Fibroblast of skin of left biceps (primary cell): ENCODE data around the gene GARNL3.
A peak's percentile ranks its signal among the peaks of the same experiment; 100 is the strongest.

Experiments used
- DNase-seq, 2 experiments: peaks; one replicate each; pipeline ENCODE4 v3.0.0-alpha.2; 2013; ENCODE audit warnings: low read depth in 2 of 2

Gene GARNL3

DNA sequence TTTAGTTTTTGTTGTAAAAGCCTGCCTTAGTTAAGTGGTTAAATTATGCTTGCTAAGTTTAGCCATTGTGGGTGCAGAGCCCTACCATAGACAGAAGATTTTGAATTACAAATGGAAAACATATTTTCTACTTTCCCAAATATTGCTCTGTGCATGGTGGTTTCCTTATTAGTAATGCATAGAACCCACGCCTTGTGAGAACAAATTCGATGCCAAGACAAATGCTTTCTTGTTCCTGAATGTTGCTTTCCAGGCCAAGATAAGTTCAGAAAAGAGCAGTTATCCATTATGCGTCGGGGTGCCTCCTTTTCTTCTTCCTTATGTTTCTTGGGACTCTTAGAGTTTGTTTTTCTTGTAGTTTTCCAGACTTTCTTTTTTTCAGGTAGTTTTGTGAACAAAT, 31.0 kb upstream of the GARNL3 start:
- no peak for DNase-seq

DNA sequence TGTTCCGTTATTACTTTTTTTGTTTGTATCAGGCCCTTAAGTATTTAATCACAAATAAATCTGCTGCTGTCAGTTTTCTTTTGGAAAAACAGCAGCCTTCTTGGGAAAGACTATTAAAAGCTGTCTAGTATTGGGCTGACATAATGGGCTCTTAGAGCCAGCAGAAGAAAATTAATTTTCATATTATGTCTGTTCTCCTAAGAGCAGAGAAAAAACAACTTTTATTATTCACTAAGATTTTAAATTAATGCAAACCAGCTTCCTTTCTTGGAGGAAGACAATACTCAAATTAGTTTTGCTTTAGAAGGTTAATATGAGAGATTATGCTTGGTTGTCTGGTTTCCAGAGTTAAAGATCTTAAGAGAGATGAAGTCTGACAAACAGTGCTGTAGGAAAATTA, 30.6 kb upstream of the GARNL3 start:
- no peak for DNase-seq

GRCh38 chr9:127237801-127238200, 26.8 kb upstream of the GARNL3 start:
- DNase-seq, result no peak

DNA sequence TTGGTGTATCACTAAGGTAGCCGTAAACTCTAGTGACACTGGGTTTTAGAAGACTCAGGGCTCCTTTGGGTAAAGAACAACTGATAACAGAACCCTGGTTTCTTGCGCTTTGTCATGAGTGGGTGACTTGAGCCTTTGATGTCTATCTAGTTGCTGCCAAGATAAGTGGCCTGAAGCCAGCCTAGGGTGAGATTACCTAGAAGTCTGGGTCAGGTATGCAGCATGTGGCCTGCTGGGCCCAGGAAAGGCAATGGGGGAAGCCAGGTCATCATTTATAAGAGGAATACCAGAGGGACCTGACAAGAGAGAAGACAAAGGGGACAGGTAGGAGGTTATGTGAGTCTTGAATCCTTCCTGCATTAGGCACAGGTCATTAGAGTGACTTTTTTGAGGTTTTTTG, 23.2 kb upstream of the GARNL3 start:
- DNase-seq, result no peak

DNA sequence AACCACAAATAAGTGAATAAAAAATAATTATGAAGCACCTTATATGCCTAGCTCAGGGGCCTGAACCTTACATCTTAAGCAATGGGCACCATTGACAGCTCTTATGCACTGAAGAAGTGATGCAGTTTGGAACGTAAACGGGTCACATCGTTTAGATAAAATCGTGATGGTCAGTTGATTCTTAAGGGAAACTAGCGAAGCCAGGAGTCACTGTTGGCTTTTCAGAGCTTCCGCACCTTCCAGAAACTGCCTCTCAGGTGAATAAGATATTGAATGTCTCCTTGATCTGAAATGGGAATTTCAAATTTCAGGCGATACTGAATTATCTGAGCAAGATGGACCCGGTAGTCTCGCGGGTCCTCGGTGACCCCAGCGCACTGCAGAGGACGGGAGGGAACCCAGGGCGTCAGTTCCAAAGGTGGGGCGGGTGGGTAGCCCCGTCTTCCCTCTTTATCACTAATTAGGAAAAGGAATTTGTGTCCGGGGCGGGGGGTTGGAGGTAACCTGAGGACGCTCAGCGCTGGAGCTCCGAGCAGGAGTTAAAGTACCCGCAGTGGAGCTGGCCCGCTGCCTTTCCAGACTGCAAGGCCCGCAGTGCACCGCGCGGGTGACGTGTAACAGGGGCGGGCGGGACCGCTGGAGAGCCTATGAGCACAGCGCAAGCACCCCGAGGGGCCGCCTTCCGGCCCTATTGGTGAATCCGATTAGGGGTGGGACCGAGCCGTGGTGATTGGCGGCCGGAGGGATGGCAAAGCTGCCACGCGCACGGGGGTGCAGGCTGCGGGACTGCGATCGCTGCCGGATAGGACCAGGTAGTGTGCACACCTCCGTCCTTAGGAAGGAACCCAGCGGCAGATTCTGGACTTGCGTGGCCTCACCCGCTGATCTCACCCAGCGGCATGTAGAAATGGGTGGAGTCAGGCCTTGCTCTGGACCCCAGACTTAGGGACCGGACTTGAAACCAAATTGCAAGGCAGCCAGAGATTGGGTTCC, 19.7 kb upstream of the GARNL3 start:
- peak; percentile 82 to 85 for DNase-seq

DNA sequence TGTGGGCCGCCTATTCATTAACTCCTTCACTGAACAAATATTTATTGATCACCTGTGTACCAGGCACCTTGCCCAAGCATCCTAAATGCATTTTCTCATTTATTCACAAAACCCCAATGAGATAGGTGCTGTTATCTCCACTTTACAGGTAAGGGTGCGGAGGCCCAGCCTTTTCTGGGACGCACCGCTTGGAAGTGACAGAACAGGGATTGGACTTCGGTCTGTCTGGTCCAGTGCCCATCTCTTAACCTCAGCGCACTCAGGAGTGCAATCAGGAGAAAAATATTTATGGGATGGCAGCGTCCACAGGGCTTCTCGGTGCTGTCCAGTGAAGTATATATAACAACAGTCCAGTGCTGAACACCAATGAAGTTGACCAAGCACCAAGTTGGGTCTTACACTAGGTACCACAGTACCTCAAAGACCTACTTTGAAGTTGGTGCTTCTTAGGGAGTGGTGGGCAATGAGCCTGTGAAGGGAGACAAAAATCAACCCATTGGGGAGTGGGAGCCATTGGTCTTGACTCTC, 18.9 kb upstream of the GARNL3 start:
- DNase-seq, result no peak

DNA sequence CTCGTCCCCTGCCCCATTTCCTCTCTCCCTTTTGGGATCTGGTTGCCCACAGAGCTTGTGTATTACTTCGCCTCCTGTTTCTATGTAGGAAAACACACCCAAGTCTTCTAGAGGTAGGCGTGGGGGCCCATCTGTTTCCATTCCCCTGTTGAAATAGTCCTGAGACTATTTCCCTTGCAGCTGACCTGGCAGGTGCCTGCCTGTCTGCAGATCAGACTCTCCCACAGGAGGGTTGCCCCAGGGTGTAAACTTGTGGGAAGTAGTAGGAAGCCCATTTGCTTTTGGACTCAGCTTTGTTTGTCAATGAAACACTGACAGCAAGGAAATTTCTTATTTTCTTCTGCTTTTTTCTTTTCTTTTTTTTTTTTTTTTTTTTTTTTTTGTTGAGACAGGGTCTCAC, 16.3 kb upstream of the GARNL3 start:
- no peak for DNase-seq

- DNase-seq, result no peak
These were observed 14.7 kb upstream of the GARNL3 start for GRCh38 chr9:127249877-127250276.

- no peak for DNase-seq
These were observed 13.6 kb upstream of the GARNL3 start for GRCh38 chr9:127250896-127251391.

DNA sequence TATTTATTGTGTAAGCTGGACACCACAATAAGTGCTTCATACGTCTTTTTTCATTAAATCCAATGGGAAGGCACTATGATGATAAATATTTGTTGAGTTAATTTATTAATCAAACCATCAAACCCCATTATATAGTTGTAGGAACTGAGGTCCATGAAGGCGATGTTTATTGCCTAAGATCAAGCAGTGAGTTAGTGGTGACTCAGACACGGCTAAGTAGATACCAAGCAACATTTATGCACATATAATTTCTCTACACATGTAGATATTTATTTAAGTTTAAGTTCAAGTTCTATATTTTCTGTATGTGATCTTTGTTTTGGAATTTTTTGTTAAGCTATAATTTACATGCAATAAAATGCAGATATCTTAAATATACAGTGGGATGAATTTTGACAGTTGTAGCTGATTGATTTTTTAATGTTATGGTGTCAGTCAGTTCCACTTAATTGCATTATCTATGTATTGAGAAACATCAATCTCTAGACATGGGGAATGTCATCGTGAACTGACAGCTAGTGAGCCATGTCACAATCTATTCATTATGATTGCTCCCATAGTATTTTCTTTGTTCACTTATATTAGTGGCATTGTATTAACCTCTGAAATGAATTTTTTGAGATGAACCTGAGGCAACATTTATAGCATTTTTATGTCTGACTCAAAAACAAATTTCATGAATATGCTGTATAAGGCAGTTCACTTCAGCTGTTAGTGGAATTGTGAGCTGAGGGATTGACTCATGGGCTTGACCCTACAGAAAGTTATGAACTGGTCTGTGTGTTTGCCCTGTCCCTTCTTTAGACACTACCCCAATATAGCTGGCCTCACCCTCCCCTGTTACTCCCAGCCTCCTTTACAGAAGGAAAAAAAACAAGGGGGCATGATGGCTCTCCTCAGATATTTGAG, 11.9 kb upstream of the GARNL3 start:
- no peak for DNase-seq

GRCh38 chr9:127253446-127253845, 11.1 kb upstream of the GARNL3 start:
- no peak for DNase-seq

DNA sequence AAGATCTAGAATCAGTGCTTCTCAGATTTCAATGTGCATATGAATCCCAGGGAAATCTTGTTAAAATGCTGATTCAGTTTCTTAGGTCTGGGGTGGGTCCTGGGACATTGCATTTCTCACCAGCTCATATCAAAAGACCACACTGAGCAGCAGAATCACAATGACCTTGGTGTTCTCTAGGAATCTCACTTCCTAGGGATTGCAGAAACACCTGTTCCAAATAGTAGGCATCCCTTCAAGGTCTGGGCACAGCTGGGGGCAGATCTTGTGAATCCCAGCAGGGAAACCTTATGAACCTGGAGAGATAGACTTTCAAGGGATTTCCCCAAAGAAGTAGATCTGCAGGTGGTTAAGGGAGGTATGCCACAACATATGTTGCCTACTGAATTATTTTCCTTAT, 8.9 kb upstream of the GARNL3 start:
- no peak for DNase-seq

DNA sequence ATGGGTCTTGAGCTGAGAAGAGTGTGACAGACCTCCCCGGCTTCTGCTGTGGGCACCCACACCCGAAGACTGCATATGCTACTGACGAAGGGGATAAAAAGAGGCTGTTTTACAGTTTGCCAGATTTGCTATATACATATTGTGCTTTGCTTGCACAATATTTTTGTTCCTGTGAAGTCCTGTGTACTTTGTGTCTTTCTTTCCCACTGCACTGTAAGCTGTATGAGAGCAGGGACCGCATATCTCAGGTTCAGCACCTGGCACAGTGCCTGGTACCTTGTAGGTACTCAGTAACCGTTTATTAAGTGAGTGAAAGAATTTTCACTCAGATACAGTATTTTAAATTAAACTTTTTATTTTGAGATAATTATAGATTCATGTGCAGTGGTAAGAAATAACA, 8.2 kb upstream of the GARNL3 start:
- no peak for DNase-seq

GRCh38 chr9:127258606-127259471, 5.7 kb upstream of the GARNL3 start:
- DNase-seq, result no peak

GRCh38 chr9:127262602-127263001, 2.0 kb upstream of the GARNL3 start:
- DNase-seq, result no peak

GRCh38 chr9:127263237-127263636, 1.3 kb upstream of the GARNL3 start:
- no peak for DNase-seq

DNA sequence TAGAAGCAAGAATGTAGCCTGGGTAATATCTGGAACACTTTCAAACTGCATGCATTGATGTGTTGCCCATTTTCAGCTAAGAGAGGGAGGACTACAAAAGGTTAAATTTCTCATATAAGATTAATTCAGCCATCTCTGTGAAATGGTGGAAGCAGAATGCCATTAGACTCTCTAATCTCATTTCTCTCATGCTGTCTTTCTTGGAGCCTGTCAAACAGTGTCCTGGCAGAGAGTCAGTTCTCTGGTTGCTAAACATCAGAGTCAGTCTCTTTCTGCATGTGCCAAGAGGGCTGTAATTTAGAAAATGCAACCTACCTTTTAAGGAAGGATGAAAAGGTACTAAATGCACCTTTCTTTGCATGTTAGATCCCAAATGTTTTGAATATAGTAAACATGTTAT, 910 bp upstream of the GARNL3 start:
- DNase-seq, result no peak

- no peak for DNase-seq
These were observed 3.4 kb downstream of the GARNL3 start for GRCh38 chr9:127267793-127268525.

GRCh38 chr9:127269449-127269848, 4.9 kb downstream of the GARNL3 start:
- DNase-seq, result no peak

- no peak for DNase-seq
These were observed 8.8 kb downstream of the GARNL3 start for GRCh38 chr9:127273326-127273725.
